Neural progenitor cell (in vitro differentiated cells): Measurements from ENCODE around the gene PPM1E.

ENCODE experiments used
- CTCF ChIP-seq: fragments of 200-600 bp; sonication (generic); IDR thresholded peaks from 2 replicates; pipeline ENCODE4 v1.5.1; 2017; ENCODE audit warnings: antibody characterized with exemption, mild to moderate bottlenecking
- EZH2 ChIP-seq: fragments of 200-600 bp; sonication (generic); IDR thresholded peaks from 2 replicates; pipeline ENCODE4 v1.6.1; 2017; ENCODE audit warnings: antibody characterized with exemption, mild to moderate bottlenecking, moderate library complexity
- EZH2phosphoT487 ChIP-seq: fragments of 200-600 bp; sonication (generic); IDR thresholded peaks from 2 replicates; pipeline ENCODE4 v1.6.1; 2017; ENCODE audit warnings: antibody characterized with exemption

GRCh38 chr17:58806046-58806445 lies 50.4 kb downstream of the PPM1E start:
- TF ChIP-seq CTCF (no peak), EZH2 (no peak), EZH2phosphoT487 (no peak)
